Ovary (tissue), 9 donors: ENCODE results near the gene SPECC1. TPM values are rescaled to one million over a fixed set of nuclear protein-coding genes. Genes with fewer than 3 reads are reported as not detected.

Source experiments
- DNase-seq, 5 donors: peaks; one replicate each; pipeline ENCODE4 v3.0.0-alpha.2; 2019 to 2020
- H3K27ac ChIP-seq, 2 donors: fragments of 200-600 bp; one replicate each; pipeline versions ENCODE4 v1.5.1 to v1.8.0; 2019 to 2022
- H3K27me3 ChIP-seq: fragments of 200-600 bp; one replicate; pipeline ENCODE4 v1.8.0; 2022
- H3K36me3 ChIP-seq: fragments of 200-600 bp; sonication (generic); one replicate; pipeline ENCODE4 v1.5.1; 2019
- H3K4me1 ChIP-seq: one replicate; pipeline ENCODE4 v1.8.1; 2013; ENCODE audit warnings: mild to moderate bottlenecking, moderate library complexity; ENCODE audit not compliant: insufficient read depth
- H3K4me3 ChIP-seq: fragments of 200-600 bp; sonication (generic); one replicate; pipeline ENCODE4 v1.5.1; 2017
- H3K9me3 ChIP-seq, 2 donors: fragments of 200-600 bp in 1 of 2; sonication (generic) in 1 of 2; one replicate each; pipeline versions ENCODE4 v1.5.1 to v1.8.1; 2013 to 2019; ENCODE audit warnings: mild to moderate bottlenecking in 1 of 2, moderate library complexity in 1 of 2
- CTCF ChIP-seq, 3 donors: fragments of 450-650 bp in 2 of 3; fragments of 200-600 bp in 1 of 3; IDR thresholded peaks; one replicate each; pipeline versions ENCODE4 v1.5.1 to v1.8.0; 2016 to 2022; ENCODE audit warnings: antibody characterized with exemption in 3 of 3, mild to moderate bottlenecking in 1 of 3
- EP300 ChIP-seq: sonication (generic); formaldehyde crosslinking; IDR thresholded peaks from one replicate; pipeline ENCODE4 v1.6.1; 2017; ENCODE audit warnings: antibody characterized with exemption
- POLR2A ChIP-seq: fragments of 450-650 bp; IDR thresholded peaks from one replicate; pipeline ENCODE4 v1.6.1; 2017; ENCODE audit warnings: antibody characterized with exemption, mild to moderate bottlenecking, moderate library complexity
- WGBS, 3 donors: extraction: QIAGEN DNeasy Blood & Tissue Kit in 1 of 3; methylation state at CpG; one replicate each; pipeline versions ENCODE4 v1.1.5 to v1.1.7; 2013 to 2017; 5-methylcytosine and 5-hydroxymethylcytosine counted together
- intact Hi-C, 4 donors: fragments of 100-400 bp; cut with DNase I; formaldehyde crosslinking; loops; one replicate each; pipeline versions ENCODE4 v1.11.0 to v1.15.1; 2022 to 2023
- polyA plus RNA-seq, 2 donors: library from polyadenylated mRNA; stranded (reverse); fragments of 200-250 nt in 1 of 2; fragments of 350-450 nt in 1 of 2; fragmentation: Illumina TruSeq in 1 of 2; extraction: RNeasy Lipid Tissue Mini Kit (QIAGEN cat#74804) in 1 of 2; gene quantifications; one replicate each; pipeline ENCODE4 v1.2.3, GENCODE V29; 2013 to 2014
- total RNA-seq, 7 donors: library from RNA; depleted of rRNA in 2 of 7; stranded (reverse); fragments of >200 nt in 2 of 7; fragmentation: NEBNext Ultra II Directional in 3 of 7; extraction: Animal tissue kit (Norgen Biotek cat#: 25700) in 3 of 7; gene quantifications; one replicate each; pipeline versions ENCODE4 v1.1.0 to v1.2.4, GENCODE V29; 2016 to 2023
- donor health status: DM: no; HTN: no; CAD: no; lungs with moderate emphysema.
- donor health status: DM: no; HTN: no; CAD: no.
- donor health status: Bipolar disorder and iron deficiency.
- donor health status: DM: yes; HTN: yes; CAD: no.
- donor health status: DM: no; HTN: no; CAD: no.
- donor health status: DM: yes; HTN: yes; CAD: no.

SPECC1 gene
- total and polyA plus RNA-seq, 9 donors: 34.7 to 86.5 (median 66.1) TPM

DNA sequence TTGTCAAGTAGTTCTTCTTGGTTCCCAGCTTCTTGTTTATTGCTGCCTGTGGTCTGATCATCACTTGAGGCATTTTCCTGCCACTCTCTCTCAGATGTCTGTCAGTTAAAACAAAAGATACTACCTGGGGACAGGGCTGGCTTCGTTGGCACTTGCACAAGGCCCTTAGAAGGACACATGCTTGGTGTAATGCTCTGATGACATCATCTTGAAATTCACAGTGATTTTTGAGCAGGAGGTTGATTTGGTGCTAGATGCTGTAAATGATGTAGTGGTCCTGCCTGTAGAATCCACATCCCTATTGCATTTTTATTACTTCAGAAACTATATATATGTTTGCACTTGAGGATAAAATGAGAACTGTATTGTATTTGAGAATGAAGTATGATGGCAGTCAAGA, 247.8 kb downstream of the SPECC1 start:
- Histone ChIP-seq H3K27ac (no peak overlapping the region), H3K4me3 (no peak overlapping the region), H3K4me1 (no peaks in the 10 kb centered on the region), H3K27me3 (no peaks in the 10 kb centered on the region), H3K36me3 (no peaks in the 10 kb centered on the region), H3K9me3 (no peaks in the 10 kb centered on the region)
- 87 to 89% (median 88%) methylated on average over 1 of the region's 1 CpG for WGBS, 3 donors
- no peak for DNase-seq
- intact Hi-C loops: no loop called here
- TF ChIP-seq CTCF (IDR thresholded peaks at IDR 0.05) (no peak), POLR2A (no peak), EP300 (no peak)

DNA sequence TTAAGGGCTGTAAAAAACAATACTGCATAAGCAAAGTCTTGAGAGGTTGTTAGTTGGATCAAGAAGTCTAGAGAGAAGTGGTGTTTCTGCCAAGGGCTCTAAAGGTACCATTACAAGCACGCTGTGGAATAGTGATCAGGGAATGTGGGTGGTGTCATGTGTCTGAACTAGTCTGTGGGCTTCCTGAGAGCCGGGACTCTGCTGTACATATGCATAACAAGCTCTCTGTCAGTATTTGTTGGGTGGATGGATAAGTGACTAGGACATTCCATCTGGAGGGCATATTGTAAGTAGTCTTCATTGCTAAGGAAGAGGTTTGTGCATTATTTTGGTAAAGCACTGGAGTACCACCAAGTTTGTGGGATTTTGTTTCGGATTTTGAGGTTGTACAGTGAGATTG, 248.6 kb downstream of the SPECC1 start:
- Histone ChIP-seq H3K4me1 (no peaks in the 10 kb centered on the region), H3K36me3 (no peaks in the 10 kb centered on the region), H3K9me3 (no peaks in the 10 kb centered on the region), H3K27ac (no peak overlapping the region), H3K27me3 (no peaks in the 10 kb centered on the region), H3K4me3 (no peak overlapping the region)
- TF ChIP-seq EP300 (no peak), CTCF (IDR thresholded peaks at IDR 0.05) (no peak), POLR2A (no peak)
- no peak for DNase-seq
- intact Hi-C loops: no loop called here
- WGBS, 3 donors: 95 to 100% (median 98%) methylated on average over 3 of the region's 3 CpGs

GRCh38 chr17:20259668-20260067, 250.5 kb downstream of the SPECC1 start:
- H3K36me3 ChIP-seq: no peaks in the 10 kb centered on the region
- H3K4me3 ChIP-seq: no peak overlapping the region
- 92 to 97% (median 95%) methylated on average over 4 of the region's 4 CpGs for WGBS, 3 donors
- DNase-seq: no peak
- H3K9me3 ChIP-seq: no peaks in the 10 kb centered on the region
- intact Hi-C loops: no loop called here
- no peak overlapping the region for H3K27ac ChIP-seq
- peaks cover 1% of the 10 kb centered on the region for H3K4me1 ChIP-seq
- no peaks in the 10 kb centered on the region for H3K27me3 ChIP-seq
- TF ChIP-seq CTCF (IDR thresholded peaks at IDR 0.05) (no peak), POLR2A (no peak), EP300 (no peak)

GRCh38 chr17:20260268-20260667, 251.1 kb downstream of the SPECC1 start:
- Histone ChIP-seq H3K27me3 (no peaks in the 10 kb centered on the region), H3K27ac (no peak overlapping the region), H3K4me3 (no peak overlapping the region), H3K9me3 (no peaks in the 10 kb centered on the region), H3K36me3 (no peaks in the 10 kb centered on the region), H3K4me1 (peaks cover 1% of the 10 kb centered on the region)
- no peak for DNase-seq
- intact Hi-C loops: no loop called here
- TF ChIP-seq EP300 (no peak), POLR2A (no peak), CTCF (IDR thresholded peaks at IDR 0.05) (no peak)
- WGBS, 3 donors: 85 to 92% (median 88%) methylated on average over 6 of the region's 6 CpGs
